GM19324 (cell line): ENCODE measurements around the gene TSPAN14.

Source experiments
- ATAC-seq: cut with Tn5 transposase; IDR thresholded peaks from one replicate; pipeline ENCODE4 v1.9.1; 2021; ENCODE audit warnings: mild to moderate bottlenecking, moderate library complexity; ENCODE audit not compliant: unreplicated experiment, low FRiP score

TSPAN14 gene

GRCh38 chr10:80454513-80455460 is 677 bp downstream of the TSPAN14 start:
- peak; percentile 30 for ATAC-seq

GRCh38 chr10:80455461-80456349 is 1.6 kb downstream of the TSPAN14 start:
- ATAC-seq: no peak

DNA sequence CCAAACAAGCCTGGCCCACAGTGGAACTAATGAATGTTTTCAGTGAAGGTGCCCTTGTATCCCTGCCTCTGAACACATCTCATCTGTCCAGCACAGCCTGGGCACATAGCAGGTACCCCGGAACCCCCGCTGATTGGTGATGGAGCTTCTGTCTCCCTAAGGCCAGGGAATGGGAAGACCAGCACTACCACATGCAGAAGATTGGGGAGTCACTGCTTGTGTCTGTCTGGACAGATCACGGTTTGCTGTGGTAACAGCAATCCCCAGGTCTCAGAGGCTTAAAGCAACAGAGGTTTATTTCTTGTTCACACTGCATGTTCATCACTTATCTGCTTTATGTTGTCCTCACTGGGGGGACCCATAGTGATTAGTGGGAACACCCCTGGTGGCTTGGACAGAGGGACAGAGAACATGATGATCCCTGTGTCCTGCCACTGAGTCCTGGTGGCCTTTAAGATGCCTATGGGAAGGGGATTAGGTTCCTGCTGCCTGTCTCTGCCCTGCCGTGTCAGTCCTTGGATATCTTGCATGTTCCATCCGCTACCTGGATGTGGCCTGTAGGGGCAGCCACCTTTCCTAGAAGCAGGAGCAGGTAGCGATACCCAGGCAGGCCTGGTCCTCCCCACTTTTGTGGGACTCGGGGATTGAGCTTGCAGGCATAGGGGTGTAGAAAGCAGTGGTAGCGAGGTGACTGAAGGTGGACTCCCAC is 3.6 kb downstream of the TSPAN14 start:
- no peak for ATAC-seq

- no peak for ATAC-seq
Measured at GRCh38 chr10:80458263-80458625, 4.1 kb downstream of the TSPAN14 start.

- ATAC-seq: no peak
Measured at GRCh38 chr10:80458638-80459037, 4.5 kb downstream of the TSPAN14 start.

DNA sequence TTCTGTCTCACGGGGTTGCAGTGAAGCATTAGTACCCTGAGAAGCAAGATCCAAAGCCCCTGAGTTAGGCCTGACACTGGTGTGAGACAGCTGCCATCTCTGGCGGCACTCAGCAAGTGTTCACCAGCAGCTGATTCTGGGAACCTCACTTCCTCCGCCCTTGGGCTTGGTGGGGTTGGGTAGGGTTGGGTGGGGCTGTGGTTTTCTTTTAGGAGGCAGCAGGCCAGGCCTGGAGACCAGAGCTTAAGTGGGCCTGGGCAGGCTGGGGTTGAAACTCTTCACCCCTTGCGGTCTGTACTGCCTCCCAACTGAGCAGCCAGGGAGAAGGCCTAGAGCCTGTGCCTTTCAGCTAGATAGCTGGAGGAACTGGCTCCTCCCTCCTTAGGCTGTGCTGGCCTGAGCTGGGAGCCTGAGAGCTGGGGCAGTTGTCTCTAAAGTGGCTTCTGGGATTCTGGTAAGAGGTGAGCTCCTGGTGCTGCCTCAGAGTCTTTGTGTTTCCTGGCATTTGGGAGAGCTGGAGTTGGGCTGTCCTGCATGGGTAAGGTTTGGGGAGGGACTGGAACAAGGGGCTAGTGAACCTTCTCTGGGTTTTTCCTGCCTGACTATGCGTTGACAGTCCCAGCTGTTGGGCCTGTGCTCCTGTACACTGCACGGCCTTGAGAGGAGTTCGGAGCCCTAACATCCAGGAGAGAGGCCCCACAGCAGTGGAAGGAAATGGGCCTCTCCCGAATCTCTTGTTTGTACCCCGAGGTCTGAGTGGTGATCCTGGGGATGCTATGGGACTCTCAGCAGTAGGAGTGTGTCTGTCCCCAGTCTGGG is 5.1 kb downstream of the TSPAN14 start:
- peak; percentile 33 for ATAC-seq

DNA sequence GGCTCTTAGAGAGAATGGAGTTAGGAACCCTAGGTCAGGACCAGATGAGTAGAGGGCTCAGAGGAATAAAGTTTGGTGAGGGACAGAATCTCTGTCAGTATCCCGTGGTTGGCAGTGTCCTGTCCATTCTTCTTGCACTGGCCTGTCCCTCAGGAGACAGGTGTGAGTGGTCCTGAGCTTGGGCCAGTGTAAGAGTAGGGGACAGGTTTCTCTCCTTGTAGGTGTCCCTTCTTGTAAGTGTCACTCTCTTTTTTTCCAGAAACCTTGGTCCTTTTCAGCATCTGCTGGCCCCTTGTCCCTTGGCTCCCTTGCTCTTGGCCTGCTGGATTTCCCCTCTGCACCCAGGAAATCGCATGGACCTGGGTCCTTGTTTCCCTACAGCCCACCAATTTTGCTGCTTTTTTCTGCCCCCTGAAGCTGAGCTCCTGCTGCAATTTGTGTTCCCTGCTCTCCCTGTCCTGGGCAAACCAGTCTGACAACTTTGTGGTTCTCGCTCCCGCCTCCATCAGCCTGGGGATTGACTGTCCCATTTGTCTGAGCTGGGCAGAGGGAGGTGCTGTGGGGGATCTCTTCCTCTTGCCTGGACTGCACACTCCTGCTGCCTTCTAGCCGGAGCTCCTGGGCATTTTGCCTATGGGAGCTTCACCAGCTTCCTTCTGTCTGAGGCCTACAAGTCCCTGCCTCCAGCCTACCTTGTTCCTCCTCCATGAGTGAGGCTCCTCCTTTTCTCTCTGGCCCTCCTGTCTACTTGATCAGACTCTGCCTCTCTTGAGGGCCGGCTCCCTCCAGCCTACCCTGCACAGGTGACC is 6.5 kb downstream of the TSPAN14 start:
- no peak for ATAC-seq

GRCh38 chr10:80461208-80462183 is 7.4 kb downstream of the TSPAN14 start:
- ATAC-seq: no peak

GRCh38 chr10:80462299-80462980 is 8.3 kb downstream of the TSPAN14 start:
- no peak for ATAC-seq

GRCh38 chr10:80462981-80463741 is 9.1 kb downstream of the TSPAN14 start:
- ATAC-seq: no peak

DNA sequence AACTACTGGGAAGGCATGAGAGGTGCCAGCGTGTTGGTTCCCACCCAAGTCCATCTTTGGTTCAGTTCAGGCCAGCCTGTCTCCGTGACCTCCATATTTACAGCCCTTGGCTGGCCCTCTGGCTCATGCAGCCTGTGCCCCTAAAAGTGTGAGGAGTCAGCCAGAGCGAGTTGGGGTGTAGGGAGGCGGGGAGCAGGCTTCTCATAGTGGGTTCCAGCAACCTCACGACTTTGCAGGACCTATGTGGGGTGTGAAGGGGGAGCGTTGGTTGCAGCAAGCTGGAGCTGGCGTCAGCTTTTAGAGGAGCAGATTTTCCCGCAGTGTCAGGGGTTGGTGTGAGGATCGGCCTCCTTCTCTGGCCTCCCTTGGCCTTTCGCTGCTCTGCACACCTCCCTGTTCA is 9.8 kb downstream of the TSPAN14 start:
- ATAC-seq: no peak

DNA sequence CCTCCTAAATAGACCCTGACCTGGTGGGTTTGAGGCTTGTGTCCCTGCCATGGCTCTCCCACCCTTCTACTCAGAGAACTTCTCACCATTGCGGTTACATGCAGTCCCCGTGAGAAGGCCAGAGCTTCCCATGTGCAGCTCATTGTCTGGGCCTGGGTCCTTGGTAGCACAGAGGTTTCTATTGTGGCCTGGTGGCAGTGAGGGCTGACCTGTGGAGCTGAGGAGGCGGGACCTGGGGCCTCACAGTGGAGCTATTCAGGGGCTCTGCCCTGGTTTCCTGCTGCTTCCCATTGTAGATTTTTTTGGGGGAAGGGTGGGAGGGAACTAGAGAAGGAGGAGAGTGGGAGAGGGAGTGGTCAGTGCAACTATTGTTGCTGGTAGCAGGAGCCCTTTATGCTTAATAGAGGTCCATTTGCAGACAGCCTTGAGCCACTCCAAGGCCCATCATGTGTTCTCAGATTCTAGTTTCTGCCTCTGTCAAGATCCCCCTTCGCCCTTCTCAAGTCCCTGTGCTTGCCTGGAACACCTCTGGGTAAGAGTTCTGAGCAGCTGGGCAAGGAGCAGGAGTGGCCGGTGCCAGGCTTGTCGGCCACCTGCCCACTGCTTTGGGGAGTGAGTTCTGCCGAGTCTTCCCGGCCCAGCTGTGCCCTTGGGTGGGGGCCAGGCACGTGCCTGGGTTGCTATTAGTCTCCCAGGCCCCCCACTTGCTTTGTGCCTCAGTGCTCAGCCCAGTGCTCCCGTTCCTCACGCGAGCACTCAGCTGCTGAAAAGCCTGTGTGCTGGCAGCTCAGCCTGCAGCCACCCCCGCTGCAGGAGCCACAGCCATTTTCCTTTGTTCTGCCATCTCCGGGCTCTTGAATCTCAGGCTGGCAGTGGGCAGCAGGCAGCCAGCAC is 10.7 kb downstream of the TSPAN14 start:
- ATAC-seq: no peak

DNA sequence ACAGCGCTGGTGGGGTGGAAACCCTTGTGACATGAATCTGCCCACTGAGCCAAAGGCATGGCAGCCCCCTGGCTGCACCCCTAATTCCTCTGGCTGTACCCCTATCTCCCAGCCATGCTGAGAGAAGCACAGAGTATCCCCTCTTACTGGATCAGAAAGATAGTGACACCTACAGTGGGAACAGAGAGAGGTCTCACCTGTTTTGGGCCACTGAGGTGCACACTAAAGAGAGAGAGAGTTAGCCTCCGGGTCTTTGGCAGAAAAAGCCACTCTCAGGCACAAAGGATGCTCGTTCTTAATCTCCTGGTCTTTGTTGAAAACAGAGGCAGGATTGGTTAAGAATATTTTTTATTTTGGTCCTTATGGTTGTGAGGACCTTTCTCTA is 11.3 kb downstream of the TSPAN14 start:
- no peak for ATAC-seq

GRCh38 chr10:80465839-80466590 is 11.9 kb downstream of the TSPAN14 start:
- ATAC-seq: no peak

DNA sequence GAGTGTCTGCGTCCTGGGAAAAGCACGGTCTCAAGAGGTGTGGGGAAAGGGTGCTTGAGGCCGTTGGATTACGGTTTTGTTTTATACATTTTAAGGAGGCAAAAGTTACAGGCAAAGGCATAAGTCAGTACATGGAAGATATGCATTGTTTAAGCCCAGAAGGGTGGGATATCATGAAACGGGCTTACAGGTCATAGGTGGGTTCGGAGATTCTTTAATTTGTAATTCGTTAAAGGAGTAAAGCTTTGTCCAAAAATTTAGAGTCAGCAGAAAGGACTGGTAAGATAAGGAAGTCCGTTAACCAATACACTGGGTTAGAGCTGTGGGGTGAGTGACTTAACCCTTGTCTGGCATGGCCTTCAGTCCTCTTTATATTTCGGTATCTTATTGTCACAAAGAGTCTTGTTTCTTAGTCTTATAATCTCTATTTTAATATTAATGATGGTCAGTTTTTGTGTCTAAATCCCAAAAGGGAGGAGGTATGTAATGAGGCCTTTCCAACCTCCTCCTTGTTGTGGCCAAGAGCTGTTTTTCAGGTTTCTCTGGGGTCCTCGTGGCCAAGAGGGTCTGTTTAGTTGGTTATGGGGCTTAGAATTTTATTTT is 12.7 kb downstream of the TSPAN14 start:
- ATAC-seq: no peak
